HPDE6-E6E7 (cell line): ENCODE results near the gene MYO1D.
"Not testable (repeated sequence)": the region's sequence is repeated elsewhere in the genome, so short reads cannot be mapped to it uniquely, and the experiment has no call there.

Experiments used
- DNase-seq: peaks from one replicate; pipeline ENCODE4 v3.0.0; 2011; ENCODE audit warnings: missing footprints; ENCODE audit errors: extremely low spot score

MYO1D gene

DNA sequence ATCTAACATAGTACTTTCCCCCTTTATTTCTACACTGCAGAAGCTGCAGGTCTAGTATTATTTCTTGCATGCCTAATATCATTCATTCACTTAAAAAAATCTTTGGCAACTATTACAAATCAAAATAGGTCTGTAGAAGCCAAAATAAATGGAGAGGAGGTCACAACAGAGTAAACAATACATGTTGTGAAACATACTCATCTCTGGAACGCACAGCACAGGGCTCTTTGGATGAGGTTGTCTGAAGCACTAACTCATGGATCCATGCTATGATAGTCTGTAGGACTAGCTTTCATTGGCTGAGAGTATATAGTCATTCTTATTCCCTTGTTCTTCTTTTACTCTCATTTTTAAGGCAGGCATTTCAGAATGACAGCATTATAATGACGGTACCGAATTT is 21.3 kb downstream of the MYO1D start:
- no peak for DNase-seq

DNA sequence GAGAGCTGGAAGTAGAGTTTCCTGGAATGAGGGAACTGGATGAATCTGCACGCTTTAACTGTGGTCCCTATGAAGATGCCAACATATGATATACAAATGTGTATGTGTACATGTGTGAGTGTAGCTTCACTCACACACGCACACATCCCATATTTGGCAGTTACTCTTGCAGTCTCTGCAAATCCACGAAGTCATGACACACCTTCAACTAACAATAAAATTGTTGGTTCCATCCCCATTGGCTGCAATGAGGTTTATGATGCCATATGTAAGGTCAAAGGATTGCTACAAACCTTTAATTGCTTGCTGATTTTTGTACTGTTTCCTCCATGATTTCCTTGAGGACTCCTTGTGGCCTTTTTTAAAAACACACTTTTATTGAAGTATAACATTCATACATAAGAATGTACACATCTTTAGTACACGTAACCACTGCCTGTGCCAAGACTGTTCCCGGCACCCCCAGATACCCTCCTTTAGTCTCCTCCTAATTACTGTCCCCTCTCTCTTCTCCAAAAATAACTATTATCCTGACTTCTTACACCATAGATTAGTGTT is 22.0 kb downstream of the MYO1D start:
- no peak for DNase-seq

DNA sequence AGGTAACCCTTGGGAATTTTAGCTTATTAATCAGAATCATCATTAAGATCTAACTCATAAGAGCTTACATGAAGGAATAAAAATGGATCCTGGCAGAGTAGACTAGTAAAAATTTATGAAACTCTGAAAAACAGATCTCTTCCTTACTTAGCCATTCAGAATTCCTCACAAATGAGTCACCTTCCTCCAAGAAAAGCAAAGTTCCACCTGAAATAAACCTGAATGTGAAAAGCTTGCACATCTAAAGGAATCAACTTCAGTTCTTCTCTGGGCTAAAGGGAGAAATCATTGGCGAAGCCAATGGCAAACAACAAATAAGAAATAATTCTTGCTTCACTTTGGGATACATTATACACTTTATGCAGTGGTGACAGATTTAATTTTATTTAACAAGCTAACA is 22.7 kb downstream of the MYO1D start:
- DNase-seq = no peak

DNA sequence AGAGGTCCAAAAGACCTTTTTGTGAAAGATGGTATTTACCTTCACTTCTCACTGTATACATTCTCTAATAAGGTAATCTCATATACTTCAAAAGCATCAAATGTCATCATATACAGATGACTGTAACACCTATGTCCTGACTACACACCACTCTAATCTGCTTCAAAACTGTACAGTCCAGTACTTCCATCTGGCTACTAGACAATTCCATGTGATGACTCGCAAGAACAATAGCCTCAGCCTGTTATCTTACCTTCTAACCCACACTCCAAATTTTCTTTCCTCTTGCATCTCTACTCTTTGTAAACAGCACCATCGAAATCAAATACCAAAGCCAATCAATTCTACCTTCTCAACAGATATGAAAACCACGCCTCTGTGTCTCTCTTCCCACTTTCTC is 24.1 kb downstream of the MYO1D start:
- no peak for DNase-seq

DNA sequence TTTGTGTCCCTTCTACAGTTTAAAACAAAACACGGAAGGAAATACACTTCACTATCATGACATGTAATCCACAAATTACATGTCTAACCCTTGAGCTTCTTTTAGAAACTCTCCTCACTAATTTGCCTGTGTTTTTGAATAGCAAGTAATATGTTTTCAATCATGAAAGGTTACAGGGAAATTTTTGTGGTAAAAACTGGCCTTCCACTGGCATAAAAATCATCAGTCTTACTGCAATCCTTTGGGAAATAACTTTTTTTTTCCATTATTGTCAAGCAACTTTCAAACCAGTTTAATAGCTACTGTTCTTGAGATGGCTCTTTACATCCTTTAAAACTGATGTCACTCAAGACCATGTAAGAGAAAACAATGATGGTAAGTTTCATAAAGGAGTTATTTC is 27.0 kb downstream of the MYO1D start:
- DNase-seq = no peak

DNA sequence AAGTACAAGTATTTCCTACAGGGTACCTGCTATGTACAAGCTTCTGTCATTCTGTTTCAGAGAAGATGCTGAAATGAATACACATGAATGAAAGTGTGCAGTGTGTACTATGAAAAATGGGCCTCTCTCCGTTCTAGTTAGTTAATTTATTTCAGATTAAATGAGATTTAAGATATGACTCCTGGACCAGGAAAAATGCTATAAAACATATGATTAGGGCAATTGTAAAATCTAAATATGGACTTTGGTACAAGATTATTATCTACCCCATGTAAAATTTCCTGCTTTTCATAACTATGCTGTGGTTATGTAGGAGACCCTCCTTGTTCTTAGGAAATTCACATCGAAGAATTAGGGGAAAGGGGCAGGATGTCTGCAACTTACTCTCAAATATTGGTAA is 28.9 kb downstream of the MYO1D start:
- DNase-seq = no peak

DNA sequence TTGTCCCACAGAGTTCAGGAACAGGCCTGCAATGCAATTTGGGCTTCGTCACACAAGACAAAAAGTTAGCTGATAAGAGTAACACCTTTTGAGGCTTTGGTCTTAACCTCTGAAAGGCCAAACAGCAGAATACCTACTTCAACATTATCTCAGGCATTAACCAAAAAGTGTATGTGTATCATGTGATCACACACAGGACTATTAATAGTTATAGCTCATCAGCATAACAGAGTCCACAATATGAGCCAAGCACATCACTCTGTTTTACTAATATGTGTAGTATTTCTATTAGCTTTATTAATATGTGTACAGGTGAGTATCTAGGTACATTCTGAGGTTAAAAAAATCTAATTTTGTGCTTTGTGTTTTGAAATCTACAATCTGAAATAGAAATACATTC is 30.8 kb downstream of the MYO1D start:
- DNase-seq = no peak

DNA sequence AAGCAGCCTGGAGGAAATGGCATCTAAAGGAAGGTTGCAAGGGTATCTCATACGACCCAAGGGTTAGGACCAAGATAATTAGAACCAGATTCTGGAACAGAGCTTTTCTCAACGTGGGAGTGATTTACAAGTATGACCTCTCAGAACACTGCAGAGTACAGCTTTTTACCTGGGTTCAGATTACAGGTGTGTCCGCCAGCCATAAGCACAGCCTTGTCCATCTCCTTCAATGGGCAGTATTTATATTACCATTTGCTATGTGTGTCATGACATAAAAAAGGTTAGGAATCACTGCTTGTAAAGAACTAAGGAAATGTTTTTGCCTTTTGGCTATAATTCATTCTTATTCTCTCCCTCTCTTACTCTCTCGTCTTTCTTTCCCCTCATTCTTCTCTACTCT is 36.7 kb downstream of the MYO1D start:
- DNase-seq = no peak

DNA sequence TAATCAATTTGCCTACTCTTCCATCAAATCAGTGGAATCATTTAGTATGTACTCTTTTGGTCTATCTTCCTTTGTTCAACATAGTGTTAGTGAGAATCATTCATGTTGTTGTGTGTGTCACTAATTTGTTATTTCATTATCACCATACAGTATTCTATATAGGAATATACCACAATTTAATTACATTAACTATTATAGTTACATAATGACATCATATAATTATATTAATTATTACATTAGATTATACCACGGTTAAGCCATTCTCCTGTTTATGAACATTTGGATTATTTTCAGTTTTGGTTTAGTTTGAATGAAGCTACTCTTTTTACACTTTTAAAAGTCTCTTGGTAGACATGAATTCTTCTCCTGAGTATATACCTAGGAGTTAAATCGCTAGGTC is 40.4 kb downstream of the MYO1D start:
- no peak for DNase-seq

DNA sequence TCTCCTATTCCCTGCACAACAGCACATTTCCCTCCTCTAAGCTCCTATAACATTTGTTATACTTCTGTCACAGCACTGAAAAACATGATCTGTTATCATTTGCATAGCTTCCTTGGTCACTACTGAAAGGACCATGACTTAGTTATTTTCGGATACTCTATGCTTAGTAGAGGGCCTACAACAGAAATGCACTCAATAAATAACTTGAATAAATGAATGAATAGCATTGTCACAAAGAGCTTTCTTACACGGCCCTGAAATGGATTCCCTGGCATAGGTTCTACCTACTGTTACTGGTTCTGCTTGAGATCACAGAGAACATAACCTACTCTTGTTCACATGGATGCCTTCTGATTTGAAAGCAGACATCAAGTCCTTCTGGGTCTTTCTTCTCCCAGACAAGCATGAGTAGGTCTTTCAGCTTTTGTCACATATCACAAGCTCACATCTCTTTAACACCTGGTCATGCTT is 41.6 kb downstream of the MYO1D start:
- no peak for DNase-seq

DNA sequence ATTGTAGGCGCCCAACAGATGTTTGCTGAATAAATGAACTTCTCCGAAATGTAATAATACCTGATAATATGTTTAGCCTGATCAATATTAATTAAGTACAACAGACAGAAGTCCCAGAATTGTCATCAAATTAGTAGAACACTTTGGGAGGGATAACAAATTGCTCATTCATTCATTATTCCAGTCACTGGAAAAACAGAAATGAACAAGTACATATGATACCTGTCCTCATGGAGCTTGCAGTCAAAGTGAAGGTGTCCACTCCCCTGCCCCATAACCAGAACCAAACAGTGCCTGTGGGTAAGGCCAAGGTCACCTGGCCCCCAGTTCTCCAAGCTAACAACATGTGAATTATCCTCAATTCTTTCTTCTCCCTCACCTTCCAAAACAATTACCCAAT is 42.8 kb downstream of the MYO1D start:
- DNase-seq = no peak

DNA sequence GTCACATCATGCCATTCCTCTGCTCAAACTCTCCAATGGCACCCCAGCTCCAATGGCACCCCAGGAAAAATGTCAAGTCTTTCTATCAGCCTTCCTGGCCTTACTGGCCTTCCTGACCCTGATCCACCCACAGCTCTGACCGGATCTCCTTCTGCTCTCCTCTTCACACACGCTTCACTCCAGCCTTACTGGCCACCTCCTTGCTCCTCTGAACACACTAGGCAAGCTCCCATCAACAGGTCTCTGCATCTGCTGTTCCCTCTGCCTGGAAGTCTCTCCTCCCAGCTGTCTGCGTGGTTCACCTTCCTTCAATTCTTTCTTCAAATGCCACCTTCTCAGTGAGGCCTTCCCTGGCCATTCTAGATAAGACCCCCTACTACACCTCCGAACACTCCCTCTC is 43.4 kb downstream of the MYO1D start:
- DNase-seq = no peak

DNA sequence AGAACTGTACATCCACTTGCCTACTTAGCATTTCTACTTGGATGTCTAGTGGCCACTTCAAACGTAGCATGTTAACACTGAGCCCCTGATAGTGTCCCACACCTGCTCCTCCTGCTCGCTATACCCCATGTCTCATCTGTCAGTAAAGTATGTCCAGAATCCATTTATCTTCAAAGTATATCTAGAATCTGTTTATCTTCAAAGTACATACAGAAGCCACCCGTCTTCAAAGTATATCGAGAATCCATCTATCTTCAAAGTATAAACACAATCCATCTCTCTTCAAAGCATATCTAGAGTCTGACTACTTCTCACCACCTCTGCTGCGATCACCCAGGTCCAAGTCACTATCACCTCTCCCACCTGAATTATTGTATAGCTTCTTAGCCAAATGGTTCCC is 43.8 kb downstream of the MYO1D start:
- no peak for DNase-seq

DNA sequence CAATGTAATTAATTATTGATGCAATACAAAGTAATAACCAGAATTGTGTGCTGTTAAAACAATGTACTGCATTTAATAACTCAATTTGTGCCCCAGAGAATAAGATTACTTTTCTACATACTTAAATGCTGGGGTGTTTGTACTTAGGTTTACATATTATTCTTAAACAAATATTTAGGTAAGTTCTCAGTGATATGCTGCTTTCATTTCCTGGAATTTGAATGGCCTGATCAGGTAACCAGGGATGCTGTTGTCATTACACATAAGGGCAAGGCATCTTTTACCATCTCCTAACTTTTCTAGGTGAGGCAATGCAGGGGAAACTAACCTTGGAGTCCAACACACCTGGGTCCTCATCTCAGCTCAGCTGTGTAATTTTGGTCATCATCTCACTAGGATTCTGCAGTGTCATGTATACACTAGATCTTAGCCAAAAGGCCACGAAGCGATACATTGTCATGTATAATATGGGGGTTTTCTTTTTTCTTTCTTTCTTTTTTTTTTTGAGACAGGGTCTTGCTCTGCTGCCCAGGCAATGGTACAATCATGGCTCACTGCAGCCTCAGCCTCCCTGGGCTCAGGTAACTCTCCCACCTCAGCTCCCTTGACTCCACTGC is 45.2 kb downstream of the MYO1D start:
- no peak for DNase-seq

DNA sequence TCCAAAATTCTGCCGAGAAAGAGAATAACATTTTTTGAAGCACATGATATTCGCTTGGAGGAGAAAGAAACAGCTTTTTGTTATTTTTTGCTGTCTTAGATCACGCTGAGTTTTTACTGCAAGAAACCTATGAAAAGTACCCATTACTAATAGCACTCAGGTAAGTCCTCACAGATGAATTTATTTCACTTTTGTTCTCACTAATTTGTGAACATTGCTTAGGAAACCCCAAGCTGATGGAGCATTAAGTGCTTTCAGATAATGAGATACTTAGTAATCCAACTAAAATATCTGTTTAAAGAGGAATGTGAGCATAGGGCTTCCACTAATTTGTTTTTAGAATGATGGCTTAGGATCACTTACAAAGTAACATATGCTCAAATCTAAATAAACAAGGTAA is 45.7 kb downstream of the MYO1D start:
- no peak for DNase-seq

DNA sequence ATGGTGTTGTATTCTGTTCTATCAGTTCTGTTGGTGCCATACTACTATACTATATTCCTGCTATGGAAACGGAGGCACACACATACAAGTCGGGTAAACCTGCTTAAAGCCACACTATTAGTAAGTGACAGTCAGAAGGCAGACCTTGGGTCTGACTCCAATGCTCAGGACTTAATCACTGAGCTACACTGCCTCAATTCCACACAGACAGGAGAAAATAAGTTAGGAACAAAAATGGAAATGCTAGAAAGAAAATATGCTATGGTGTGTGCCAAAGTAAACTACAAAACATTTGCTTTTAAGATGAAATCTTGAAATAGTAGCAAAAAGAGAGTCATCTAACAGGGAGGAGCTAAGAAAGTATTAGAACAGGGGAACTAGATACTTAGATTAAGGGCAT is 48.1 kb downstream of the MYO1D start:
- DNase-seq = no peak

DNA sequence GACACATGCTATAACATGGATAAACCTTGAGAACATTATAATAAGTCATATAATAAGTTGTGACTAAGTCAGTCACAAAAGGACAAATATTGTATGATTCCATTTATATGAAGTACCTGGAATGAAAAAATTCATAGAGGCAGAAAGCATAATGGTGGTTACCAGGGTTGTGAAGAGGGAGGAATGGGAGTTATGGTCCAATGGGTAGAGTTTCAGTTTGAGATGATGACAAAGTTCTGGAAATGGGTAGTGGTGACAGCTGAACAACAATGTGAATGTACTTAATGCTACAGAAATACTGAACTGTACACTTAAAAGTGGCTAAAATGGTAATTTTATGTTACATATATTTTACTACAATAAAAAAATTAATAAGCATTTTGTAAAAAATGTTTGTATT is 49.7 kb downstream of the MYO1D start:
- DNase-seq = no peak

DNA sequence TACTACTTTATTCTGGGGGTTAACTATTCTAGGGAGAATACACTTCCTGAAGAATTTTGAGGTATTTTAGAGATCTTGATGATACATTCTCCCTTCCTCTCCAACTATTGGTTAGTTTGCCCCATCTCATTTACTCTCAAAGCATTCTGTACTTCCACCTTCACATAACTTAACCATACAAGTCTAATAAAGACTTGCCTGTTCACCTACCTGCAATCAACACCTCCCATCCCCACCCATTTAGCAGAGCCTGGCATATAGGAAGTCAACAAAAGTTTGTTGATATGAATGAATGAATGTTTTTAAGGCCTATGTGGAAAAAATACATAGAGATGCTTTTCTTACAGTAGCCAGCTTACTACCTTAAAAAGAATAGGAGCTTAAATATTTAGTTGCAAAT is 50.8 kb downstream of the MYO1D start:
- DNase-seq = no peak

DNA sequence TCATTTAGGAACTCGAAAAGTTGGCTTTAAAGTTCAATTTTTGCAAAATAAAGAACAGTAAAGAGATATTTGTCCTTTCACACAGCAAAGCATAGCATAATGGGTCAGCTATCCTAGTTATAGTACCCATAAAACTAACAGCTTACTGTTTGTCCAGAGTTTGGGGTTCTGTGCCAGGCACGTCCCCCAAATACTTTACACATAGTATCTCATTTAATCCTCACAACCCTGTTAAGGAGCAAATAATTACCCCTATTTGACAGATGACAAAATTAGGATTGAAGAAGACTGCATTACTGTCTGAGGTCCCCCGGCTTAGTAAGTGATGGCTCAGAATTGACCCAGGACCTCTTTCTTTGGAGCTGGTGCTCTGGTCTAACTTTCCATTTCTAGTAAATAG is 52.6 kb downstream of the MYO1D start:
- no peak for DNase-seq

DNA sequence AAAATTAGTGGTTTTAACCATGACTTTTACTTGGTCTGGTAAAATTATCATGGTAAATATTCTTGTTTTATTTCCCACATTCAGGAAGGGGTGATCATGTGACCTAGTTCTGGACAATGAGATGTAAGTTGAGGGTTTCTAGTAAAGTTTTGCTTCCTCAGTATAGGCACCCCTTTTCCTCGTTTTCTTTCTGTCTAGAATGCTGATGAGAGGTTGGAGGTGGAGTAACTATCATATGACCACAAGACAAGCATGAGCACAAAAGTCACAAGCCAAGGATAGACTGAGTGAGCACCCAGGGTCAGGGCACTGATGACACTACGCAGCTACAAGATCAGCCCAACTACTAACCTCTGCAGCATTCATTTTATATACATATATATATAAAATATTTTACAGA is 53.9 kb downstream of the MYO1D start:
- DNase-seq = no peak

DNA sequence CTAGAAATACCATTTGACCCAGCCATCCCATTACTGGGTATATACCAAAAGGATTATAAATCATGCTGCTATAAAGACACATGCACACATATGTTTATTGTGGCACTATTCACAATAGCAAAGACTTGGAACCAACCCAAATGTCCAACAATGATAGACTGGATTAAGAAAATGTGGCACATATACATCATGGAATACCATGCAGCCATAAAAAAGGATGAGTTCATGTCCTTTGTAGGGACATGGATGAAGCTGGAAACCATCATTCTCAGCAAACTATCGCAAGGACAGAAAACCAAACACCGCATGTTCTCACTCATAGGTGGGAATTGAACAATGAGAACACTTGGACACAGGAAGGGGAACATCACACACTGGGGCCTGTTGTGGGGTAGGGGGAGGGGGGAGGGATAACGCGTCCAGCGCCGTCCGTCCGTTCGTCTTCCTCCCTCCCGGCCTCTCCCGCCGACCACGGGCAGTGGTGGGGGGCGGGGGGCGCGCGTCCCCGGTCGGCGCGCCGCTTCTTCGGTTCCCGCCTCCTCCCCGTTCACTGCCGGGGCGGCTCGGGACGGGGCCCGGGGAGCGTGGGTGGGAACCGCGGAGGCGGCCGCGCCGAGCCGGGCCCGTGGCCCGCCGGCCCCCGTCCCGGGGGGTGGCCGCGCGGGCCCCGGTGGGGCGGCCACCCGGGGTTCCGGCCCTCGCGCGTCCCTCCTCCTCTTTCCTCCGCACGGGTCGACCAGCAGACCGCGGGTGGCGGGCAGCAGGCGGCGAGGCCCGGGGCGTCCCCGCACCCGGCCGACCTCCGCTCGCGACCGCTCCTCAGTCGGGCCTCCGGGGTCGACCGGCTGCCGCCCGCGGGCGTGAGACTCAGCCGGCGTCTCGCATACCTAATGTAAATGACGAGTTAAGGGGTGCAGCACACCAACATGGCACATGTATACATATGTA is 54.7 kb downstream of the MYO1D start:
- DNase-seq = not testable (repeated sequence)

DNA sequence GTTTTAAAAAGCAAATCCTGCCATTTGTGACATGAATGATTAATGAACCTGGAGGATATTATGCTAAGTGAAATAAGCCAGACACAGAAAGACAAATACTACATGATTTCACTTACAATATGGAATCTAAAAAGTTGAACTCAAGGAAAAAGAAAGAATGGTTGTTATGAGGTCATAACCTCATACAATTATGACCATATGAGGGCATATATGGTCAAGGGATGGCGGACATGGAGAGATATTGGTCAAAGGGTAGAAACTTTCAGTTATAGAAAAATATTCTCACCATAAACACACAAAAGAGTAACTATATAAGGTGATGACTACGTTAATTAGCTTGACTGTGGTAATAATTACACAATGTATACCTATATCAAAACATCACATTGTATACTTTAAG is 56.5 kb downstream of the MYO1D start:
- DNase-seq = no peak

DNA sequence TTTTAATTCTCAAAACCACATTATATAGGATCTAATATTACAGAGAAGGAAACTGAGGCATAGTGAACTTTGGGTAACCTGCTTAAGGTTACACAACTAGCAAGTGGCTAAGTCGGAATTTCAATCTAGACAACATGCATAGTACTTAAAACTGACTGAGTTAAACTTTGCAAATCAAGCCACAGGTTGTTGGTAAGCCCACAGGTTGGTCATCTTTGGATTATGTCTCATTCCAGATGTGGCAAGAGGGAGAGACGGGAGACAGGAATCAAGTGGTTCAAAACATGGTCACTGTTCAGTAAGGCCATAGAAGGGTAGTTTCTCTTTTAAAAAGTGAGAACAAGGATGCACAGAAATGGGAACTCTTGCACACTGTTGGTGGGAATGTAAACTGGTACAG is 57.1 kb downstream of the MYO1D start:
- DNase-seq = no peak
